ENCODE measurements around the gene TNNI3K. TPM values are rescaled to one million over a fixed set of nuclear protein-coding genes. Genes with fewer than 3 reads are reported as not detected.

TNNI3K gene
- total and polyA plus RNA-seq, 10 of the 15 experiments (the other 5 are each of a cell fraction or from before 2014, with no cell fraction given), result 0.14 to 1.6 (median 0.44) TPM; not detected in 4

DNA sequence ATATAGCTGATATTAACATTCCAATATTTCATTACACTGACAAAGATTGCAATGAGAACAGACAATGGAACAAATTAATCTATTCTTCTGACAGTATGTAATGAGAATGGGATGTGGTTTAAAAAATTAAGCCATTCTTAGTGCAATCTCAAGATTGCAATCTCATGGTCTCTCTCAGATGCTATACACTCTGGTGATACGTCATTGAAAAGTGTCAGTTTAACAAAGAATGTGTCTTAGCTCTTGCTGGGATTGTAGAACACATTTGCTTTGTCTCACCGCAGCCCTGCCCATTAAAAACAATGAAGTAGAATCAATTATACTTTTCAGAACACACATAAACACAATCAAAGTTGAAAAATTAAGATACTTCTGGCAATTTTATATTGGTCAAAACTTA is 222.1 kb downstream of the TNNI3K start (continued):
- TF ChIP-seq, protein P1, sequence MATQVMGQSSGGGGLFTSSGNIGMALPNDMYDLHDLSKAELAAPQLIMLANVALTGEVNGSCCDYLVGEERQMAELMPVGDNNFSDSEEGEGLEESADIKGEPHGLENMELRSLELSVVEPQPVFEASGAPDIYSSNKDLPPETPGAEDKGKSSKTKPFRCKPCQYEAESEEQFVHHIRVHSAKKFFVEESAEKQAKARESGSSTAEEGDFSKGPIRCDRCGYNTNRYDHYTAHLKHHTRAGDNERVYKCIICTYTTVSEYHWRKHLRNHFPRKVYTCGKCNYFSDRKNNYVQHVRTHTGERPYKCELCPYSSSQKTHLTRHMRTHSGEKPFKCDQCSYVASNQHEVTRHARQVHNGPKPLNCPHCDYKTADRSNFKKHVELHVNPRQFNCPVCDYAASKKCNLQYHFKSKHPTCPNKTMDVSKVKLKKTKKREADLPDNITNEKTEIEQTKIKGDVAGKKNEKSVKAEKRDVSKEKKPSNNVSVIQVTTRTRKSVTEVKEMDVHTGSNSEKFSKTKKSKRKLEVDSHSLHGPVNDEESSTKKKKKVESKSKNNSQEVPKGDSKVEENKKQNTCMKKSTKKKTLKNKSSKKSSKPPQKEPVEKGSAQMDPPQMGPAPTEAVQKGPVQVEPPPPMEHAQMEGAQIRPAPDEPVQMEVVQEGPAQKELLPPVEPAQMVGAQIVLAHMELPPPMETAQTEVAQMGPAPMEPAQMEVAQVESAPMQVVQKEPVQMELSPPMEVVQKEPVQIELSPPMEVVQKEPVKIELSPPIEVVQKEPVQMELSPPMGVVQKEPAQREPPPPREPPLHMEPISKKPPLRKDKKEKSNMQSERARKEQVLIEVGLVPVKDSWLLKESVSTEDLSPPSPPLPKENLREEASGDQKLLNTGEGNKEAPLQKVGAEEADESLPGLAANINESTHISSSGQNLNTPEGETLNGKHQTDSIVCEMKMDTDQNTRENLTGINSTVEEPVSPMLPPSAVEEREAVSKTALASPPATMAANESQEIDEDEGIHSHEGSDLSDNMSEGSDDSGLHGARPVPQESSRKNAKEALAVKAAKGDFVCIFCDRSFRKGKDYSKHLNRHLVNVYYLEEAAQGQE (IDR thresholded peaks at IDR 0.05; ENCODE audit: low read depth, low read length), result no peak
- TF ChIP-seq BRCA1 (IDR thresholded peaks at IDR 0.05; ENCODE audit: low read depth, low read length), result no peak
- TF ChIP-seq GABPA (IDR thresholded peaks at IDR 0.05; ENCODE audit: low read depth), result no peak
- no peak for TF ChIP-seq WRNIP1 (IDR thresholded peaks at IDR 0.05; ENCODE audit: borderline replicate concordance, low read depth, low read length)
- TF ChIP-seq, protein P2, sequence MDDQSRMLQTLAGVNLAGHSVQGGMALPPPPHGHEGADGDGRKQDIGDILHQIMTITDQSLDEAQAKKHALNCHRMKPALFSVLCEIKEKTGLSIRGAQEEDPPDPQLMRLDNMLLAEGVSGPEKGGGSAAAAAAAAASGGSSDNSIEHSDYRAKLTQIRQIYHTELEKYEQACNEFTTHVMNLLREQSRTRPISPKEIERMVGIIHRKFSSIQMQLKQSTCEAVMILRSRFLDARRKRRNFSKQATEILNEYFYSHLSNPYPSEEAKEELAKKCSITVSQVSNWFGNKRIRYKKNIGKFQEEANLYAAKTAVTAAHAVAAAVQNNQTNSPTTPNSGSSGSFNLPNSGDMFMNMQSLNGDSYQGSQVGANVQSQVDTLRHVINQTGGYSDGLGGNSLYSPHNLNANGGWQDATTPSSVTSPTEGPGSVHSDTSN (IDR thresholded peaks at IDR 0.05; ENCODE audit: insufficient replicate concordance, low read depth, low read length), result no peak
- no peak for TF ChIP-seq TCF12 (IDR thresholded peaks at IDR 0.05; ENCODE audit: low read depth, low read length)
- no peak for TF ChIP-seq DPF2 (IDR thresholded peaks at IDR 0.05)

Measured in GM12878 (cell line).